ENCODE results near the gene MBNL3.

DNA sequence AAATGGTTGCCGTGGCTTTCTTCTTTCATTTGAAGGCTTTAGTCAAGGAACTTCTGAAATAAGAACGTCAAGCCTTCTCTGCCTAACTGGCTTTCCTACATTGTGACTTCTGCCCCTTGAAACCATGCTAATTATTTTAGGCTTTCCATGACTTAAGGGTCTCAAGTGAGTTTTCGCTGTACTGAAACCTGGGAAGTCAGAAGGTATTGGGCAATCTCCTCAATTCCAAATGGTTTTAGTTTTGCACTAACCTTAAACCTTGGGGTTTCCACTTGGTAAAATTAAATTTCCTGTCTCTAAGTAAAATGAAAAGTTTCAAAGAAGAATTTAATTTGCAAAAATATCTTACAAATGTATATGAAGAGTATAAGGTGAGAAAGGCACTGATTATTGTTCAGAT, 73.8 kb downstream of the MBNL3 start:
- TF ChIP-seq, protein P1, sequence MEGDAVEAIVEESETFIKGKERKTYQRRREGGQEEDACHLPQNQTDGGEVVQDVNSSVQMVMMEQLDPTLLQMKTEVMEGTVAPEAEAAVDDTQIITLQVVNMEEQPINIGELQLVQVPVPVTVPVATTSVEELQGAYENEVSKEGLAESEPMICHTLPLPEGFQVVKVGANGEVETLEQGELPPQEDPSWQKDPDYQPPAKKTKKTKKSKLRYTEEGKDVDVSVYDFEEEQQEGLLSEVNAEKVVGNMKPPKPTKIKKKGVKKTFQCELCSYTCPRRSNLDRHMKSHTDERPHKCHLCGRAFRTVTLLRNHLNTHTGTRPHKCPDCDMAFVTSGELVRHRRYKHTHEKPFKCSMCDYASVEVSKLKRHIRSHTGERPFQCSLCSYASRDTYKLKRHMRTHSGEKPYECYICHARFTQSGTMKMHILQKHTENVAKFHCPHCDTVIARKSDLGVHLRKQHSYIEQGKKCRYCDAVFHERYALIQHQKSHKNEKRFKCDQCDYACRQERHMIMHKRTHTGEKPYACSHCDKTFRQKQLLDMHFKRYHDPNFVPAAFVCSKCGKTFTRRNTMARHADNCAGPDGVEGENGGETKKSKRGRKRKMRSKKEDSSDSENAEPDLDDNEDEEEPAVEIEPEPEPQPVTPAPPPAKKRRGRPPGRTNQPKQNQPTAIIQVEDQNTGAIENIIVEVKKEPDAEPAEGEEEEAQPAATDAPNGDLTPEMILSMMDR (IDR thresholded peaks at IDR 0.05), result no peak
- TF ChIP-seq POLR2A (IDR thresholded peaks at IDR 0.05), result no peak

All from heart left ventricle (tissue), 13 donors.